PC-3 (cell line): ENCODE measurements around the gene USP38. TPM values are rescaled to one million over a fixed set of nuclear protein-coding genes. Genes with fewer than 3 reads are reported as not detected.

Experiments used
- ATAC-seq: fragments of 200-7000 bp; cut with Tn5 transposase; 2 replicates; pipeline ENCODE4 v1.9.1; 2020; ENCODE audit warnings: mild to moderate bottlenecking, moderate library complexity
- BruUV-seq: library from RNA; stranded (reverse); fragments of 400-500 nt; replicated peaks from 2 replicates; lab custom pipeline; 2021; lab: Mats Ljungman, UMichigan
- CTCF ChIA-PET: fragments of 300-600 bp; sonication (Branson Sonifier 250); formaldehyde crosslinking; loops from one replicate; lab custom pipeline; 2022; ENCODE audit warnings: antibody characterized with exemption; lab: Charles Lee
- POLR2A ChIA-PET: fragments of 300-600 bp; sonication (Branson Sonifier 250); formaldehyde crosslinking; loops from one replicate; lab custom pipeline; 2022; ENCODE audit warnings: antibody characterized with exemption; ENCODE audit not compliant: unreplicated experiment; lab: Charles Lee
- DNase-seq: peaks from one replicate; pipeline ENCODE4 v3.0.0-alpha.2; 2015
- H2AFZ ChIP-seq: fragments of 300-600 bp; sonication (generic); 2 replicates; pipeline ENCODE4 v1.6.0; 2016; ENCODE audit warnings: antibody characterized with exemption, low read length
- H3F3A ChIP-seq: fragments of 300-600 bp; sonication (generic); one replicate; pipeline ENCODE4 v1.6.0; 2017; ENCODE audit warnings: antibody characterized with exemption, low read length, control low read depth, mild to moderate bottlenecking; ENCODE audit not compliant: unreplicated experiment
- H3K27ac ChIP-seq: fragments of 300-600 bp; sonication (generic); 2 replicates; pipeline ENCODE4 v1.5.1; 2016; ENCODE audit warnings: mild to moderate bottlenecking, low read length
- H3K27me3 ChIP-seq: fragments of 300-600 bp; sonication (generic); 2 replicates; pipeline ENCODE4 v1.6.1; 2016; ENCODE audit warnings: low read length, mixed read lengths
- H3K36me3 ChIP-seq: fragments of 300-600 bp; sonication (generic); 2 replicates; pipeline ENCODE4 v1.6.1; 2016; ENCODE audit warnings: low read depth, mixed run types, low read length, mixed read lengths
- H3K4me1 ChIP-seq: fragments of 300-600 bp; sonication (generic); 2 replicates; pipeline ENCODE4 v1.5.1; 2016; ENCODE audit warnings: low read length; ENCODE audit not compliant: insufficient read depth
- H3K4me2 ChIP-seq: fragments of 300-600 bp; sonication (generic); 2 replicates; pipeline ENCODE4 v1.6.0; 2016; ENCODE audit warnings: low read length
- H3K4me3 ChIP-seq: fragments of 300-600 bp; sonication (generic); 2 replicates; pipeline ENCODE4 v1.5.1; 2016; ENCODE audit warnings: mild to moderate bottlenecking, low read length, mixed read lengths
- H3K79me2 ChIP-seq: fragments of 300-600 bp; sonication (generic); 2 replicates; pipeline ENCODE4 v1.6.1; 2017; ENCODE audit warnings: low read length, mixed read lengths
- H3K9ac ChIP-seq: fragments of 300-600 bp; sonication (generic); 2 replicates; pipeline ENCODE4 v1.6.0; 2016; ENCODE audit warnings: mild to moderate bottlenecking, low read length
- H3K9me2 ChIP-seq: fragments of 300-600 bp; sonication (generic); replicated peaks from 2 replicates; pipeline ENCODE4 v1.6.1; 2016; ENCODE audit warnings: mixed run types, low read length, mixed read lengths
- H3K9me3 ChIP-seq: fragments of 300-600 bp; sonication (generic); 2 replicates; pipeline ENCODE4 v1.6.1; 2016; ENCODE audit warnings: low read length, mixed read lengths
- H4K20me1 ChIP-seq: fragments of 300-600 bp; sonication (generic); 2 replicates; pipeline ENCODE4 v1.6.1; 2016; ENCODE audit warnings: low read length, mixed read lengths
- EZH2 ChIP-seq: fragments of 300-600 bp; sonication (generic); IDR thresholded peaks from one replicate; pipeline ENCODE4 v1.6.1; 2017; ENCODE audit warnings: antibody characterized with exemption, mild to moderate bottlenecking, low read length; ENCODE audit not compliant: unreplicated experiment
- EZH2phosphoT487 ChIP-seq: fragments of 300-600 bp; sonication (generic); IDR thresholded peaks from 2 replicates; pipeline ENCODE4 v1.6.1; 2018; ENCODE audit warnings: mild to moderate bottlenecking, antibody characterized with exemption, low read length, borderline replicate concordance
- intact Hi-C: fragments of 100-400 bp; cut with micrococcal nuclease; formaldehyde crosslinking; loops from 2 replicates; pipeline ENCODE4 v1.9.0; 2023
- total RNA-seq: library from RNA; depleted of rRNA; stranded (reverse); fragments of >200 nt; gene quantifications from 2 replicates; pipeline ENCODE4 v1.2.3, GENCODE V29; 2014
- TF ChIP-seq, protein P1 (sequence below): fragments of 300-600 bp; sonication (generic); conservative IDR thresholded peaks from 2 replicates; pipeline ENCODE4 v1.5.1; 2017; ENCODE audit warnings: antibody characterized with exemption, low read depth, mild to moderate bottlenecking, low read length

Gene USP38
- total RNA-seq, 1 experiment from 2014 or later, result 21.5 TPM

DNA sequence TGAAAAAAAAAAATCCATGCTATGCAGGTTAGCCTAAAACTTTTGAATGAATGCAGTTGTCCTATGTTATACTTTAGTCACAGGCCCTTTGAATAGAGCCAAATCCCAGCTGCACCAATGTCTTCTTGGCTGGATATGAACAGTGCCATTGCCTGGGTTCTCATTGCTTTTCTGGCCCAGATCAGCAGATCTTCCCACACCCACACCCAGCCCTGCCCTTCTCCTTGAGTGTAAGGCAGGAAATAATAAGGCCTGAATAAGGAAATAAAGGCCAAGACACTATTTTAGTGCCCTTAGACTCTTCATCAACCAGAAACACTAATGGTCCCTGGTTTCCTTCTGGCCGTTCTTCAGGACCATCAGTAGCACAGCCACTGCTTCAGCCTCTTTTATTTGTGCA is 66.6 kb downstream of the USP38 start:
- TF ChIP-seq, protein P1, sequence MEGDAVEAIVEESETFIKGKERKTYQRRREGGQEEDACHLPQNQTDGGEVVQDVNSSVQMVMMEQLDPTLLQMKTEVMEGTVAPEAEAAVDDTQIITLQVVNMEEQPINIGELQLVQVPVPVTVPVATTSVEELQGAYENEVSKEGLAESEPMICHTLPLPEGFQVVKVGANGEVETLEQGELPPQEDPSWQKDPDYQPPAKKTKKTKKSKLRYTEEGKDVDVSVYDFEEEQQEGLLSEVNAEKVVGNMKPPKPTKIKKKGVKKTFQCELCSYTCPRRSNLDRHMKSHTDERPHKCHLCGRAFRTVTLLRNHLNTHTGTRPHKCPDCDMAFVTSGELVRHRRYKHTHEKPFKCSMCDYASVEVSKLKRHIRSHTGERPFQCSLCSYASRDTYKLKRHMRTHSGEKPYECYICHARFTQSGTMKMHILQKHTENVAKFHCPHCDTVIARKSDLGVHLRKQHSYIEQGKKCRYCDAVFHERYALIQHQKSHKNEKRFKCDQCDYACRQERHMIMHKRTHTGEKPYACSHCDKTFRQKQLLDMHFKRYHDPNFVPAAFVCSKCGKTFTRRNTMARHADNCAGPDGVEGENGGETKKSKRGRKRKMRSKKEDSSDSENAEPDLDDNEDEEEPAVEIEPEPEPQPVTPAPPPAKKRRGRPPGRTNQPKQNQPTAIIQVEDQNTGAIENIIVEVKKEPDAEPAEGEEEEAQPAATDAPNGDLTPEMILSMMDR, result no peak
- Histone ChIP-seq H3K36me3 (no peaks in the 10 kb centered on the region), H4K20me1 (no peaks in the 10 kb centered on the region), H3K4me3 (no peak overlapping the region), H3K4me1 (peaks cover 33% of the 10 kb centered on the region), H3K9me3 (no peaks in the 10 kb centered on the region), H3K9me2 (no peaks in the 10 kb centered on the region), H2AFZ (no peak overlapping the region), H3F3A (peaks cover 7% of the 10 kb centered on the region), H3K27ac (peak overlapping the region; percentile 38), H3K27me3 (no peaks in the 10 kb centered on the region), H3K9ac (no peak overlapping the region), H3K4me2 (peak overlapping the region; percentile 52), H3K79me2 (no peaks in the 10 kb centered on the region)
- peak; percentile 19 for ATAC-seq
- DNase-seq, result no peak
- CTCF ChIA-PET, result no interaction called here
- intact Hi-C loops, result no loop called here
- POLR2A ChIA-PET, result no interaction called here
- no TSS peak for BruUV-seq

DNA sequence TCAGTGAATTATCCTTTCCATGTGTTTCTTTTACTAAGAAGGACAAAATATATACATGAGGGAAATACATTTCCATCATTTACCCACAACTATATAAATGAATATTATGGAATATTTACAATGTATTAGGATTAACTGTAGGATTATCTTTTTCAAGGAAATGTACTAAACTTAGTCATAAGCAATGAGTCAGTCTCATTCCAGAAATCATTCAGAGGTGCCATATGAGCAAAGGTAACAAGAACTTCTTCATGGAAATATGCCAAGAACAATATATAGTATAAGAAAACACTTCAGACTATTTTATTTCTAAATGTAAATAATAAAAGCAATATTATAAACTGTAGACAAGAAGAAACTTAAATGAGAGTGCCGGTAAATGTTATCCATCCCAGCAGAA is 67.1 kb downstream of the USP38 start:
- TF ChIP-seq EZH2phosphoT487 (no peak), EZH2 (no peak)
- TF ChIP-seq, protein P1, result no peak
- peak overlapping the region; percentile 52 for H3K4me2 ChIP-seq
- H3K9me3 ChIP-seq, result no peaks in the 10 kb centered on the region
- POLR2A ChIA-PET, result no interaction called here
- DNase-seq, result peak; percentile 87
- H3K79me2 ChIP-seq, result no peaks in the 10 kb centered on the region
- no peaks in the 10 kb centered on the region for H3K27me3 ChIP-seq
- no peaks in the 10 kb centered on the region for H4K20me1 ChIP-seq
- CTCF ChIA-PET, result no interaction called here
- intact Hi-C loops, result no loop called here
- H3K4me1 ChIP-seq, result peaks cover 37% of the 10 kb centered on the region
- H3K36me3 ChIP-seq, result no peaks in the 10 kb centered on the region
- peaks cover 7% of the 10 kb centered on the region for H3F3A ChIP-seq
- BruUV-seq, result no TSS peak
- no peak overlapping the region for H3K4me3 ChIP-seq
- H3K9me2 ChIP-seq, result no peaks in the 10 kb centered on the region
- H2AFZ ChIP-seq, result no peak overlapping the region
- peak; percentile 80 for ATAC-seq
- peak overlapping the region; percentile 65 for H3K27ac ChIP-seq
- H3K9ac ChIP-seq, result no peak overlapping the region

GRCh38 chr4:143252478-143252877 is 67.8 kb downstream of the USP38 start:
- Histone ChIP-seq H3K27ac (peak overlapping the region; percentile 65), H3K27me3 (no peaks in the 10 kb centered on the region), H3K79me2 (no peaks in the 10 kb centered on the region), H2AFZ (no peak overlapping the region), H3F3A (peaks cover 7% of the 10 kb centered on the region), H4K20me1 (no peaks in the 10 kb centered on the region), H3K9ac (no peak overlapping the region), H3K36me3 (no peaks in the 10 kb centered on the region), H3K4me1 (peaks cover 40% of the 10 kb centered on the region), H3K4me2 (peak overlapping the region; percentile 52), H3K4me3 (no peak overlapping the region), H3K9me2 (no peaks in the 10 kb centered on the region), H3K9me3 (no peaks in the 10 kb centered on the region)
- CTCF ChIA-PET, result no interaction called here
- POLR2A ChIA-PET, result no interaction called here
- peak; percentile 10 for ATAC-seq
- DNase-seq, result peak; percentile 58
- no TSS peak for BruUV-seq
- TF ChIP-seq EZH2phosphoT487 (no peak), EZH2 (no peak)
- TF ChIP-seq, protein P1, result no peak
- intact Hi-C loops, result no loop called here
